ENCODE results near the gene INPP5E.

Gene INPP5E

DNA sequence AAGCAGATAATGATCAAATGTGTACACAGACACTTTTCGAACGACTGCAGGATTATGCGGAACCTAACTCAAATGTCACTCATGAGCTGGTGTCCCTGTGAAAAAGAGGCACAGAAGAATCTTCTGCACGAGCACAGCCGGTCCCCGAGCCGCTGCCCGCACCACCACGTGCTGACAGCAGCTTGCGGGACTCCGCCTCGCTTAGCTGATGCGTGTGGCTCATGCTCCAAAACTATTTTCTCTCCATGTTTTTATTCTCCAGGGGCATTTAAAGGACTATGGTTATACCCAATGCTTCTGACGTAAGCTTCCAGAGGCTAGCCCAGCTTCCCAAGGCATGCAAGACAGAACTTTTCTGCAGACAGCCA lies 33.7 kb upstream of the INPP5E start:
- DNase-seq (ENCODE audit: low read depth): no peak

DNA sequence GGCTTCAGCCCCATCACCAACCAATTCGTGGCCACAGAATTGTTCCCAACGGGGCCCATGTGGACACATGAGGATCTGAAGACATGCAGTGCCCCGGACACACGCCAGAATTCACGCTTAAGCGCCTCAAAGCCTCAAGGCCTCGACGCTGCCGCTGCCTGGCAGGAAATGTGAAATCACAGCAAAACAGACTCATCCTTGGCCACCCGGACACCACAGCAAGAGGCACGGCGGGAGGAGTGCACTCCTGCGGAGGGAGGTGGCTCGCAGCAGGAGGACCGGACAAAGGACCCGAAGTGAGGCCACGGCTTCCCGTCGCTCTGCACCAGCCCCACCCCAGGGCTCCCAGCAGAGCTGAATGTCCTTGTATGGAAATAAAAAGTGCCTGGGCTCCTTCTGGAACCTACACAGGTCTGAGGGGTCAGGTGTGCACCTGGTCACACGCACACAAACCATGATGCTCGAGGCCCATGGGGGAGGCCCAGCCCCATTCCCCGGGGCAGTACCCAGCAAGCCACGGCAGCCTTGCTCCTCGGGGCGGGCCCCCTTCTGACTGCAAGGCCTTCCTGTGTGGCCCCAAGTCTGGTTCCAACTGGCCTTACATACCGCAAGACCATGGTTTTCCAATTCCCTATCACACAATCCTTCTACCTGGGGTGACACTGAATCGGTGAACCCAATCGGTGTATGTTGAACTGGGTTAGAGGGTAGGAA lies 33.2 kb upstream of the INPP5E start:
- DNase-seq (ENCODE audit: low read depth): no peak

DNA sequence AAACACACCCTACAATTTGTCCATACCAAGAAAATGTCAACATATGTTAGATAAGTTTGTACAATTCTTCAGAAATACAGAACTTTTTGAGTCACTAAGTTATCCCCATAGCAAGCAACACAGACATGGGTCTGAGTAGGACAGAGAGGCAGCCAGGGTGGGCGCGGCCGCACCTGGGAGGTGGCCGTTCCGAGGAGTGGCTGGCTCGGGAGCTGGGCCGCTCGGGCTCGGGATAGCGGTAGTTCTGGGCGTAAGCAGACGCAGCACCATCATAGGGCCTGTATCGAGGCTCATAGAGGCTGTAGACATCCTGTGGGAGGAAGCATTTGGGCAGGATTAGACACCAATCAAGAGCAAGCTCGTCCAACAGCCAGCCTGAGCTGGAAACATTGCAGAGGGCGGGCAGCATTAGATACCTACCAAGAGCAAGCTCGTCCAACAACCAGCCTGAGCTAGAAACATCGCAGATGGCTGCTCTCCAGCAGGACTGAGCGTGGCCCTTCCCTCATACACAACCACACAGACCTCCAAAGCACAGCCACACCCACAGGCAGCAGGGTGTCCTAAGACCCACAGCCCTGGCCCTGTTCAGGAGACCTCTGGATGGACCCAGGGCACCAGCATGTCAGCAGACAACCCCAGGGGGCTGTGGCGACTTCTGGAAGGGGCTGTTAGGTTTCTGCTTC lies 32.3 kb upstream of the INPP5E start:
- no peak for DNase-seq (ENCODE audit: low read depth)

DNA sequence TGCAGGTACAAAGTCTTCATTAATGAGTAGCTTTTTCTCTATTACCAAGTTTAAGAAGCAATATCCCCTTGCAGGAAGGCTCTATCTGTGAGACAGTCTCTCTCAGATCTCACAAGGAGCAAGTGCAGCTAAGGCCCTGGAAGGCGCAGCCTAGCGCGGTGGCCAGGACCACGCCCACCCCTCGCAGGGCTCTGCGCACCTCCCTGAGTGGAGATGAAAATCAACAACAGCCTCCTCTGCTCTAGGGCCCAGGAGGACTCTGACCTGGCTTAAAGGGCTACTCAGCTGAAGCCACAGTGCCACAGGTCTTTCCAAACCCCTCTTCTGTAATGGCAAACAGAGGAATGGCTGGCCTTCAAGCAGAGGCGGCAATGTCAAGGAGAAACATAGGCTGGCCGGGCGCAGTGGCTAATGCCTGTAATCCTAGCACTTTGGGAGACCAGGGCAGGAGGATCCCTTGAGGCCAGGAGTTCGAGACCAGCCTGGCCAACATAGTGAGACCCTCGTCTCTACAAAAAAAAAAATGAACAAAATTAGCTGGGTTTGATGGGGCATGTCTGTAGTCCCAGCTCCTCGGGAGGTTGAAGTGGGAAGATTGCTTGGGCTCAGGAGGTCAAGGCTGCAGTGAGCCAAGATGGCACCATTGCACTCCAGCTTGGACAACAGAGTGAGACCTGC lies 31.3 kb upstream of the INPP5E start:
- no peak for DNase-seq (ENCODE audit: low read depth)

DNA sequence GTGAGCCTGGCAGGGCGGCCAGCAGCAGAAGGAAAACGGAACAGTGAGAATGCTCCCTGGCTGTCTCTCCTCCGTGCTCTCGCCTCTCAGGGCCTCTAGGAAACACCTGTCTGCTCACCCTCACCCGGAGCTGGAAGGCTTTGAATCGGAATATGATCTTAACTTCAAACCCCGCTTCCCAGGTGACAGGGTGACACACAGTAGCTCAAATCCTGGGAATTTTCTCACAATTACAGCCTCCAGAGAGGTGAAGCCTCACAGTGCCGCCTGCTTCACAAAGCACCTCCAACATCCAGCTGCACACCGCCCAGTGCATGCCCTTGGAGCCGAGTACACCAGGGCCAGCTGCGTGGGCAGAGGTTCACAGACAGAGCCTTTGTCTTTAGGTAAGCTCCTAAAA lies 30.7 kb upstream of the INPP5E start:
- no peak for DNase-seq (ENCODE audit: low read depth)

DNA sequence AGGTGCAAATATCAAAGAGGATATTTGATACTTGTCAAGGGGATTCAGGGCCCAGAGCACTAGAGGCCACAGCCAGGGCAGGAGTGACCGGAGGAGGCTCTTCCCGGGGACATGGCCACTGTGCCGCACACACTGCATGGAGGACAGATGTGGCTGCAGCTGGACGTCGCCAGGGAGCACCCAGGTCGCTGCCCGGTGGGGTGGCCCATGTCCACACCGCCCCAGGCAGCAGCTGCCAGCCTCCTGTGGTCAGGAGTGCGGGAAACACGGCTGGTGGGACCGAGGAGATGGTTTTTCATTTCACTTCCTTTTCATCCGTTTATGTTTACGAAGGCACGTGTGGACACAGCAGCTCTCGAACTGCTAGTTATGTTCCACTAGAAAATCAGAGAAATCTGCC lies 28.1 kb upstream of the INPP5E start:
- DNase-seq (ENCODE audit: low read depth): no peak

DNA sequence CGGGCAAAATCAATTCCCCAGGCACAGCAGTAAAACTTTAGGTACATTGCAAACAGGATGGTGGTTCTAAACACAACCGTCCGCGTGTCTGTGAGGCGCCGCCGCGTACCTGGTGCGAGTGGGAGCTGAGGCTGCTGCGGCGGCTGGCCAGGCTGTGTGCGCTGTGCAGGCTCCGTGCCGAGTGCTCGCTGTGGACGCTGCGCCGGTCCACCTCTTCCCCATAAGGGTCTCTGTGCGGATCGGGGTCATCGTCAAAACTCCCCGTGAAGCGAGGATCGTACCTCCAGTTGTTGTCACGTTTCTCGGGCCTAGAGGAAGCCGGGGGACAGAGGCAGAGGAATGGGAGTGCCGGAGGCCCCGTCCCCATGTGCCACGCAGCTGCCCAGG lies 26.5 kb upstream of the INPP5E start:
- no peak for DNase-seq (ENCODE audit: low read depth)

DNA sequence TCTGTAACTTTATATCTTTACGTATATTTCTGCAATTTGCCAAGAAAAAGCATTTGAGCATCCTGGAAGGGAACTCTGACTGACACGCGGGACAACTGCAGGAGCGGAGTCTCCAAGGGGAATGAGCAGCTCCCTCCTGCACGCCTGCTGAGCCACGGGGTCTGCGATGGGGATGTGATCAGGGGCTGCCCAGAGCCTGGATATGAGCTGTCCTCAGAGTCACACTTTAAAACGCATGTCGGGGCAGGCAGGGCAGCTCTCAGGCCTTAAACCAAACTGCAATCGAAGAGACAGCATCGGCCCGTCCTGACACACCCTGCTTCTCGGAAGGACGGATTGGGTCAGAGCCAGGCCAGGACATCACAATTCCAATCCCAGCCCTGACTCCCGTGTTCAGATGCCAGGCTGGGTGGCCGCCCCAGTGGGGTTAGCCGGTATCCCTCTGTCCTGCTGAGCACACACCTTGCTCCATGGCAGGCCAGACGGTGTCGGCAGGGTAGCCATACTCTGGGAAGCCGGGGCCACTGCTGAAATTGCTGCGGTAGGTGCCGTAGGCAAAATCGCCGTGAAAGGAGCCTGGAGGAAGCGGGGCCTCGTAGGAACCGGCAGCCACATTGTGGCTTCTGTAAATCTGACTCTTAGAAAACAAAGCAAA lies 26.0 kb upstream of the INPP5E start:
- no peak for DNase-seq (ENCODE audit: low read depth)

DNA sequence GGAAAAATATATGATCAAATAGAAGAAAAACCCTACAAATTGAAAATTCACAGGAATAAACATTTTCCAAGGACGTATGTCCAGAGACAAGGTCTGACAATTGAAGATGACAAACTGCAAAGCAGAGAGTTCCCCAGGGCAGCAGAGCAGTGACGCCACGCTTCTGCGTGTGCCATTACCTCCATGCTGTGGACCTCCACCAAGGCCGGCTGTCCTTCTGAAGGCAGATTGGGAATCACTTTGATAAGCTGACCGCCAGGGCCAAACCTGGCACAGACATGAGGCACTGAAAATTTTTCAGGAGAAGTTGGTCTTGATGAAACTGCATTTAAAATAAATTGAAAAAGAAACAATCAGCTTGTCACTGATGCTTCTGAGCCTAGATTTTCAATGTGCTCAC lies 24.6 kb upstream of the INPP5E start:
- no peak for DNase-seq (ENCODE audit: low read depth)

DNA sequence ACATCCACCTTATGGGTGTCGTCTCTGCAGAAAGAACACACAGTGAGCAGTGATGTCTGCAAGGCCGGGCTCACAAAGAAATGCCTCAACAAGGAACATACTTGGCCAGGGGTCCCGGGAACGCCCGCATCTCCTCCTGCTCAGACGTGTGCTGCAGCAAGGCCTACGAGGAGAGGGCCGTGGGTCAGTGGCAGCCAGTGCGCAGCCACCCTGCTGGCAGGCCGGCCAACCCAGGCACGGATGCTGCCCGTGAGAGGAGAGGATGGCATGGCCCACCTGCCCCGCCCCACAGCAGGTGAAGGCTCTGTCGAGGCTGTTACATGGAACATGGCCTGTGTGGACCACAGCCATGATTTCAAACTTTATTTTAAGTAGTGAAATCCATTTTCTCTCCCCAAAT lies 23.9 kb upstream of the INPP5E start:
- no peak for DNase-seq (ENCODE audit: low read depth)

DNA sequence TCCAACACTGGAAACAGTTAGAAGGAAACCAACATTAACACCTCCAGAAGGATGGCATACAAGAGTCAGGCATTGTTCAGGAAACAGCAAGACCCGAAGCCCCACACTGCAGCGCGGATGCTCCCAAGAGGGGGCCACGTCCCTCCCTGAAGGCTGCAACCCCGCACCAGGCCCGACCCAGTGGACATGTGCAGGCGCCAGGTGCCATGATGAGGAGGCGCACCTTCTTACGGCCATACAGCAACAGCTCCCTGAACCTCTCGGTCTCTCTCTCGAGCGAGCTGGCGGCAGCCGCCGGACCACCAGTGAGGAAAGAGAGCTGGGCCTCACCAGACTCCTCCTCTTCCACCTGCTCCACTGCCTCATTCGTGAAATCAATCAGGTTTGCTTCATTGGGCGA lies 23.0 kb upstream of the INPP5E start:
- DNase-seq (ENCODE audit: low read depth): no peak

DNA sequence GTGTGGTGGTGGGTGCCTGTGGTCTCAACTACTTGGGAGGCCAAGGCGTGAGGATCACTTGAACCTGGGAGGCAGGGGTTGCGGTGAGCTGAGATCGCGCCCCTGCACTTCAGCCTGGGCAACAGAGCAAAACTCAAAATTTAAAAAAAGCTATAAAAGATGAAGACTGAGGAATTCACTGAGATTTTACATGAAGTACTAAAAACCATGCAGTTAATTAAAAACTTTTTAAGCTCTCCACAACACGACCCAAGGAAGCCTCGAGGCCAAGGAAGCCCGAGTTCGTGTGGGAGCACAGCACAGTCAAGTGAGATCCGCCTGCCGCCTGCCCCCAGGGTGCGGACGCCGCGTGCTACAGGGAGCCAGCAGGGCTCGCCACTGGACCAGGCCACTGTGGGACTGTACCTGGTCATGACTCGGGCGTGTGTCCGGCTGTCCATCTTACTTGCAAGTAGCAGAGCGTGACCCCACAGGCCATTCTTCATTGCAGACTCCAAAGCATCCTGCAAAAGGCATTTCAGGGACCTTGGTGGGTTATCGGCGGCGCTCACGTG lies 21.2 kb upstream of the INPP5E start:
- DNase-seq (ENCODE audit: low read depth): no peak

DNA sequence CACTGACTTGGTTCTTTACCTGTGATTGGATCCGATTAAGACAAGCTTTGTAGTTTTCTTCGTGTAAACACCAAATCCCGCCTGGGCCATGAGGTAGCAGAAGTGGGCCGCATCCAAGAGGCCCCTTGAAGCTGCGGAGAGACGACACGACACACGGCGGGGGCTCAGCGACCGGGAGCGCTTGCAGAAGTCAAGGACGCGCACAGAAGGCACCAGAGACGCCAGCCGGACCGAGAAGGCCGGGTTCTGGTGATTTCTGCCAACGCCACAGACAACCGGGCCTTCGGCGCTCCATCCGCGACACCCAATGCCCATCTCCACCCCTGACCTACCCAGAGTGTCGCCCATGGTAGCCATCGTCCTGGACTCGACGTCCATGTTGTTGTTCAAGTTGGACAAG lies 19.8 kb upstream of the INPP5E start:
- no peak for DNase-seq (ENCODE audit: low read depth)

DNA sequence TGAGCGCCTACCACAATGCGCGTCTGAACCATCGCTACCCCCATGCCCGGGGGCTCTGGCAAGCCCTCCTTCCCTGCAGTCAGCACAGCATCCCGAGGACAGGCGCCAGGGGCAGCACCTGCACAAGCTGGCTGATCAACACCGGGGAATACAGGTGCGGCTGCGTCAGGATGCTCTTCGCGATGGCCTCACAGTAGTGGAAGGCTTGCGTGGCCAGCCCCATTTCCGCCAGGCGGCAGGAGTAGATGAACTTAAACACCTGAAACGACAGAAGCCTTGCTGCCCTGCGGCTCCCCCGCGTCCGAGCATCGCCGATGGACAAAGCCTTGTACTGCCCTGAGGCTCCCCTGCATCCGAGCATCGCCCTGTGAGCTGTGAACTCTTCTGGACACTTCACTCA lies 17.7 kb upstream of the INPP5E start:
- DNase-seq (ENCODE audit: low read depth): no peak

DNA sequence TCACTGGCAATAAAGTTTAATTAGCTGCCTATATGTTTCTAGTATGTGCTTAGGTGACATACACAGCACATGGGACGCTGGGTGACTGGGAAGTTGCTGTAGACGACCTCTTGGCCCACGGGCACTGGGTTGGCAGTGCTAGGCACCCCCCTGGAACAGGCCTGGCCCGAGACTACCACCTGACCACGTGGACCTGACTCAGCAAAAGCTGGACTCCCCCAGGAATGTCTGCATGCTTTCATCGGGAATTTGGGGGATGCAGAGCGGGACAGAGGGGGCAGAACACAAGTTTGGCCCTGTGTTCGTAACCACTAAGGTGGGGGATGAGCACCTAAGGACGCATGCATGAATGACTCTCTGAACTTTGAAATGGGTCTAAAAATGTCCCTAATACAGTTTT lies 16.6 kb upstream of the INPP5E start:
- DNase-seq (ENCODE audit: low read depth): no peak

DNA sequence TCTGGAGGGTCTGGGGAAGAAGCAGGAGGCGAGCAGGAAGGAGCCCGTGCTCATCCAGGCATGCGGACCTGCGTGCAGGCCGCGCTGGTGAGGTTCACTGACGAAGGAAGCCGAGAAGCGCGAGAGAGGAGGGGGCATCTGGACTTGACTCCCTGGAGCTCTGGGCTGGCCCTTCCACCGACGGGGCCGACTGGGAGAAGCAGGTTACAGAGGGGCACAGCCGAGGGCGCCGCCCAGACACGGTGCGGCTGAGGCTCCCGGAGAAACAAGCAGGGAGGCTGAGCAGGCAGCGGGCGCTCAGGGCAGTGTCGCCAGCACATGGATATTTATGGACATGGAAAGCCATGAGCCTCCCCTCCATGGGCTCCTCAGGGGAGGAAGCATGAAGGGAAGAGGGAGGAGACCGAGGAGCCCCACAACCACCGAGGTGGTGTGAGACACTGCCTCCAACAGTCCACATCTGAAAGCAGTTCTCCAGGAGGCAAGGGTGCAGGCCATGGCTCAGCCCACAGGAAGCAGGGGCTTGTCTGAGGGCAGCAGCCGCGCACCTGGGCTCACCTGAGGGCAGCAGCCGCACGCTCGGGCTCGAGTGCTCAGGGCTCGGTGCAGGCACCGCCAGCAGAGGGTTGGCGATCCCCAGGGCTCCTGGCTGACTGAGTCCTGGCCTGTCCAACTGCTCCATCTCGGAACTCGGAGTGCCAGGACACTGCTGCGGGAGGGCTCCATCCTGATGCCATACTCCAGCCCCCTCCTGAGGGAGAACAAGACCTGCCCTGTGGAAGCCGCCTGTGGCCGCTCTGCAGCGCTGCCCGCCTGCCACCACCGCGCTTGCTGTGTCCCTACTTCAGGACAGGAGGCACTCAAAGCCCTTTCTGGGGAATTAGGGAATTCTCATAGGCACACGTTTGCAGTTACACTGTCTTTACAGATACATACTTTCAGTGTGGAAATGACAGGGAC lies 15.7 kb upstream of the INPP5E start:
- no peak for DNase-seq (ENCODE audit: low read depth)

DNA sequence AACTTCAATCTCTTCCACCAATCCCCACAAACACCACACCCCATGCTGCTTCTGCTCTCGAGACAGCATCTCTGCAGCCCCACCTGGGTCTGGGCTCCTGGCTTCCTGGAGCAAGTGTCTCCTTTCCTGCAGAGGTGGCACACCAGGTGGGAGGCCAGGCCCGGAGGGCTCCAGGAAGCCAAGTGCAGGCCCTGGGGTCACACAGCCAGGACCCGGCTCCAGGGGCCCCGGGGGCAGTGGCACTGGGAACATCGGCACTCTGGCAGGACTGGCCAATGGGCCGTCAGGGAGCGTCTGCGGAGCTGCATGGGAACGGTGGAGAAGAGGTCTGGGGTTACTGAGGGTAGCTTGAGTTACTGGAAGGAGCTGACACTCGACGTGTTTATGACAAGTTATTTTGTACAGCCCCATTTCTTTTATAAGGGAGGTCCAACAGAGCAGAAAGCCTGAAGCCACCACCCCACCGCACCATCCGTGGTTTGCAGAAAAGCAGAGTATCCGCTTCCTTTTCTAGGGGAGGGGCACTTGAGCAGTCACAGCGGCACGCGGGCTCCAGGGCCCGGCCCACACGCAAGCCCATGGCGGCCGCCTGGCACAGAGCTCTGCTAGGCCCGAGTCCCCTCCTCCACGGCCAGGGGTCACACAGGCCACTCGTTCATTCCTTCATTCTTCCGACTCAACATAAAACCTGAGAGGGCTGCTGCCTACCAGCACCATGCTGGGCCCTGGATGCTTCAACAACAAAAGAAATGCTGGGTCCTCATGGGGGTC lies 14.6 kb upstream of the INPP5E start:
- no peak for DNase-seq (ENCODE audit: low read depth)

DNA sequence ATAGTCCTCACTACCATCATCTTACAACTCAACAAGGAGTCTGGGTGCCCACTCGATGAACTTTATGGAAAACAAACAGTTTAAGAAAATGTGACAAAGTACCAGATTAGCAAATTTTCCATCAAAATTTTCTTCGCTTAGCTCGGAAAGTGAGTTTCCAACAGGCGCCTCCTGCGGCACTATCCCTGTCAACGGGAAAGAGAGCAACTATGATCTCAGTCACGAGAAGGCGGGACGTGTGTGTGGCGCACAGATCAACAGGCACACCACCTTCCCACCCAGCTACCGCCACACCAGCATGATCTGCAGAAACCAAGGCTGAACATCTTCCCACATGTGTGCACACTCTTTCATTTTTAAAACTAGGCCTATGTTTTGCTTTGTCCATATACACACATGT lies 13.7 kb upstream of the INPP5E start:
- no peak for DNase-seq (ENCODE audit: low read depth)

DNA sequence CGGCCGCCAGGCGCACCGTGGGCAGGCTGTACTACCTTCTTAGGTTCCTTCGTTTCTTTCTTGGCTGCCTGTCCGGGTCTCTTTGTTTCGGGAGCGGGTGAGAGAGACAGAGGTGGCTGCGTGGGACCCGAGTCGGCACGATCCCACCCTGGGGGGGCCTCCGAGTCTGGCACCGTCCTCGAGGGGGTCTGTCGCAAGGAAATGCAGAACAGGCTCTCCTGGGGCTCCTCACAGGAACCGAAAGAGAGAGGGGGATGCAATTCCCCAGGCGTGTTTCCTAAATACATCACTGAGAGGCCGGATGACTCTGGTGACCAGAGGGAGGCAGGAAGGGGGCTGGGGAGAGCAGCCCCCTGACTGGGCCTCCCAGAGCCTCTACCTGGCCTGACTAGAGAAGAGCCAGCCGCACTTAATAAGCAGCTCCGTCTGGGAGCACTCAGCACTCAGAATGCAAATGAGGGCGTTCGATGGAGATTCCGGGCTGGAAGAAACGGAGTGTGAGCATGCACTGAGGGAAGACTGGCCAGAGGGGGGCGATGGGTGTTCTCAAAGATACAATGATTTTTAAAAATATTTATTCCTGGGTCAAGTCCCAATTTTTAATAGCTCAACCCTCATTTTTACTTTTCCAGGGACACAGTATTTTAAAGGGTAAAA lies 11.7 kb upstream of the INPP5E start:
- no peak for DNase-seq (ENCODE audit: low read depth)

DNA sequence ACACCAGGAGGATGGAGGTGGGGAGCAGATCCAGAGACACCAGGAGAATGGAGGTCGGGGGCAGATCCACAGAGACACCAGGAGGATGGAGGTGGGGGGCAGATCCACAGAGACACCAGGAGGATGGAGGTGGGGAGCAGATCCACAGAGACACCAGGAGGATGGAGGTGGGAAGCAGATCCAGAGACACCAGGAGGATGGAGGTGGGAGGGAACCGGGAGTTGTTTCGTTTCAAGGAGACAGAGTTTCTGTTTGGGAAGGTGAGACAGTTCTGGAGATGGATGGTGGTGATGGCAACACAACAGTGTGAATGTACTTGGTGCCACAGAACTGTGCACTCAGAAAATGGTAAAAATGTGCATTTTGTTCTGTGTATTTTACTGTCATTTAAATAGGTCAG lies 9.0 kb upstream of the INPP5E start:
- DNase-seq (ENCODE audit: low read depth): no peak

Data from stimulated activated CD8-positive, alpha-beta memory T cell treated with anti-CD3 and anti-CD28 coated beads, Interleukin-12 subunit alpha, Interleukin-12 subunit beta, amount 100 ng/mL, for 1 hour (primary cell).